Endothelial cell of umbilical vein (primary cell): ENCODE measurements around the gene RAB6B. TPM values are rescaled to one million over a fixed set of nuclear protein-coding genes. Genes with fewer than 3 reads are reported as not detected.

Experiments
- BruUV-seq: library from RNA; stranded (reverse); fragments of 400-500 nt; replicated peaks from 2 replicates; lab custom pipeline; 2021; lab: Mats Ljungman, UMichigan
- CTCF ChIA-PET: fragments of 300-600, 350-600 bp; sonication (Branson Sonifier 250); formaldehyde crosslinking; loops from one replicate; lab custom pipeline; 2021; ENCODE audit warnings: antibody characterized with exemption, inconsistent platforms; lab: Charles Lee
- POLR2A ChIA-PET: fragments of 300-600, 350-600 bp; sonication (Branson Sonifier 250); formaldehyde crosslinking; loops from one replicate; lab custom pipeline; 2021; ENCODE audit warnings: antibody characterized with exemption, inconsistent platforms; lab: Charles Lee
- DNase-seq: peaks from one replicate; pipeline ENCODE4 v3.0.0-alpha.2; 2011; ENCODE audit warnings: low read depth, low spot score
- FAIRE-seq: peaks from 2 replicates; lab custom pipeline; 2011; peaks lifted over from hg19 to GRCh38; lab: Jason Lieb, UNC
- H2AFZ ChIP-seq: 2 replicates; pipeline ENCODE4 v1.6.0; 2012; ENCODE audit warnings: low read depth, low read length, control low read depth, inconsistent platforms
- H3K27ac ChIP-seq: 2 replicates; pipeline ENCODE4 v1.5.1; 2011; ENCODE audit warnings: low read depth, mild to moderate bottlenecking, control low read depth, low read length, moderate library complexity; ENCODE audit not compliant: insufficient read depth
- H3K27me3 ChIP-seq, 2 experiments: 2 replicates each; pipeline versions ENCODE4 v1.6.0 to v1.6.1; 2011; ENCODE audit warnings: low read length in 2 of 2, mixed read lengths in 1 of 2; ENCODE audit not compliant: control insufficient read depth in 2 of 2, insufficient read depth in 2 of 2
- H3K36me3 ChIP-seq, 2 experiments: 2 replicates in 1 of 2; 3 replicates in 1 of 2; pipeline ENCODE4 v1.5.1; 2011; ENCODE audit warnings: low read length in 2 of 2, mild to moderate bottlenecking in 1 of 2, moderate library complexity in 1 of 2; ENCODE audit not compliant: control insufficient read depth in 2 of 2, insufficient read depth in 2 of 2; ENCODE audit errors: extremely low read depth in 1 of 2
- H3K4me1 ChIP-seq: 3 replicates; pipeline ENCODE4 v1.5.1; 2011; ENCODE audit warnings: mild to moderate bottlenecking, low read length; ENCODE audit not compliant: control insufficient read depth, insufficient read depth; ENCODE audit errors: extremely low read depth
- H3K4me2 ChIP-seq: 2 replicates; pipeline ENCODE4 v1.6.1; 2011; ENCODE audit warnings: low read length, control low read depth, mixed read lengths; ENCODE audit not compliant: insufficient read depth
- H3K4me3 ChIP-seq, 3 experiments: fragments of 200-600 bp in 1 of 3; sonication (generic), shearing (Covaris generic) in 1 of 3; replicated peaks in 1 of 3; 2 replicates each; pipeline ENCODE4 v1.5.1; 2011 to 2016; ENCODE audit warnings: control low read depth in 3 of 3, low read length in 3 of 3, mild to moderate bottlenecking in 2 of 3, inconsistent platforms in 1 of 3, low read depth in 1 of 3, moderate library complexity in 1 of 3; ENCODE audit not compliant: insufficient read depth in 1 of 3
- H3K79me2 ChIP-seq: 2 replicates; pipeline ENCODE4 v1.6.0; 2012; ENCODE audit warnings: low read length, inconsistent platforms; ENCODE audit not compliant: control insufficient read depth, insufficient read depth
- H3K9ac ChIP-seq: replicated peaks from 2 replicates; pipeline ENCODE3; 2011; ENCODE audit warnings: low read length, control low read depth; ENCODE audit not compliant: insufficient read depth; ENCODE audit errors: extremely low read depth
- H3K9me1 ChIP-seq: replicated peaks from 3 replicates; pipeline ENCODE4 v1.6.0; 2011; ENCODE audit warnings: mild to moderate bottlenecking, low read length; ENCODE audit not compliant: control insufficient read depth, insufficient read depth; ENCODE audit errors: extremely low read depth
- H3K9me3 ChIP-seq: replicated peaks from 2 replicates; pipeline ENCODE4 v1.5.1; 2012; ENCODE audit warnings: low read length, inconsistent platforms; ENCODE audit not compliant: control insufficient read depth, insufficient read depth
- H4K20me1 ChIP-seq: replicated peaks from 2 replicates; pipeline ENCODE3; 2011; ENCODE audit warnings: mild to moderate bottlenecking, low read length; ENCODE audit not compliant: control insufficient read depth, insufficient read depth; ENCODE audit errors: extremely low read depth
- CTCF ChIP-seq, 2 donors: IDR thresholded peaks; 1 replicate in 1 of 2; 2 replicates in 1 of 2; pipeline ENCODE4 v1.5.1; 2011; ENCODE audit warnings: low read length in 2 of 2, mild to moderate bottlenecking in 2 of 2, moderate library complexity in 2 of 2, control low read depth in 1 of 2, inconsistent platforms in 1 of 2, low read depth in 1 of 2; ENCODE audit not compliant: insufficient read depth in 1 of 2; ENCODE audit errors: extremely low read depth in 1 of 2
- EZH2 ChIP-seq: IDR thresholded peaks from 2 replicates; pipeline ENCODE4 v1.6.1; 2012; ENCODE audit warnings: borderline replicate concordance, low read depth, mild to moderate bottlenecking, moderate library complexity, low read length, inconsistent platforms; ENCODE audit not compliant: severe bottlenecking
- FOS ChIP-seq: IDR thresholded peaks from 2 replicates; pipeline ENCODE4 v1.6.1; 2011; ENCODE audit warnings: mild to moderate bottlenecking, low read length, moderate library complexity, borderline replicate concordance; ENCODE audit not compliant: insufficient read depth
- GATA2 ChIP-seq: IDR thresholded peaks from 2 replicates; pipeline ENCODE4 v1.7.0; 2011; ENCODE audit warnings: low read depth, mild to moderate bottlenecking, moderate library complexity, mixed read lengths, low read length; ENCODE audit not compliant: insufficient read length, insufficient read depth
- JUN ChIP-seq: IDR thresholded peaks from 2 replicates; pipeline ENCODE4 v1.6.1; 2011; ENCODE audit warnings: borderline replicate concordance, low read depth; ENCODE audit not compliant: insufficient read length, insufficient read depth
- MAX ChIP-seq: IDR thresholded peaks from 2 replicates; pipeline ENCODE4 v1.6.1; 2011; ENCODE audit not compliant: insufficient read depth, insufficient read length
- MYC ChIP-seq: IDR thresholded peaks from one replicate; pipeline ENCODE4 v1.6.1; 2011; ENCODE audit warnings: mild to moderate bottlenecking, low read depth, low read length
- POLR2A ChIP-seq: IDR thresholded peaks from 2 replicates; pipeline ENCODE4 v1.6.1; 2012; ENCODE audit warnings: low read depth, mild to moderate bottlenecking, control low read depth, low read length
- POLR2AphosphoS5 ChIP-seq: IDR thresholded peaks from 2 replicates; pipeline ENCODE4 v1.6.1; 2012; ENCODE audit warnings: low read depth, mild to moderate bottlenecking, control low read depth, low read length, moderate library complexity; ENCODE audit not compliant: insufficient read depth
- dilution Hi-C: fragments of 300-500 bp; cut with MboI; formaldehyde crosslinking; loops from one replicate; pipeline ENCODE4 v1.15.0; 2019; ENCODE audit warnings: low sequenced_read_pairs; ENCODE audit not compliant: extremely low pct_ligation_motif_present
- intact Hi-C: fragments of 100-400 bp; cut with micrococcal nuclease; formaldehyde crosslinking; loops from one replicate; pipeline ENCODE4 v1.10.0; 2022
- polyA plus RNA-seq, 4 experiments: library from polyadenylated mRNA; depleted of rRNA in 3 of 4; stranded (reverse) in 3 of 4; unstranded in 1 of 4; fragments of >200 nt; gene quantifications; 2 replicates each; pipeline versions ENCODE4 v1.2.1 to v1.2.3, GENCODE V29; 2011 to 2012; ENCODE audit warnings: missing spikeins in 1 of 4
- total RNA-seq: library from RNA; stranded (reverse); gene quantifications from 2 replicates; pipeline ENCODE4 v1.2.3, GENCODE V29; 2021

Gene RAB6B
- total and polyA plus RNA-seq, 2 donors (not counting 3 experiments of a cell fraction or from before 2014, with no cell fraction given) = 1.7 to 6.7 TPM

GRCh38 chr3:133792171-133792763 is 103.4 kb downstream of the RAB6B start:
- FAIRE-seq = no peak
- no peak for TF ChIP-seq GATA2
- no peak for TF ChIP-seq CTCF (IDR thresholded peaks at IDR 0.05; ENCODE audit: extremely low read depth in 1 of 2, insufficient read depth in 1 of 2, low read depth in 1 of 2, low read length in 2 of 2)
- TF ChIP-seq POLR2A = no peak
- TF ChIP-seq EZH2 = no peak
- no peak for TF ChIP-seq FOS
- no peak for TF ChIP-seq JUN
- Histone ChIP-seq H3K9ac (no peak overlapping the region), H3K4me1 (no peaks in the 10 kb centered on the region), H3K9me1 (no peaks in the 10 kb centered on the region), H3K27me3 (peaks cover 0 to 9% of the 10 kb centered on the region in 2 experiments), H3K9me3 (no peaks in the 10 kb centered on the region), H3K27ac (no peak overlapping the region), H3K4me3 (no peak overlapping the region), H2AFZ (no peak overlapping the region), H4K20me1 (no peaks in the 10 kb centered on the region), H3K4me2 (no peak overlapping the region), H3K36me3 (no peaks in the 10 kb centered on the region), H3K79me2 (no peaks in the 10 kb centered on the region)
- POLR2A ChIA-PET = no interaction called here
- no TSS peak for BruUV-seq
- dilution Hi-C loops (no loop called here), intact Hi-C loops (no loop called here)
- CTCF ChIA-PET = no interaction called here
- no peak for DNase-seq

- intact Hi-C loops = no loop called here
- no peaks in the 10 kb centered on the region for H3K9me3 ChIP-seq
- no peak for FAIRE-seq
Observed at GRCh38 chr3:133788024-133788423, 107.7 kb downstream of the RAB6B start.

More at GRCh38 chr3:133788024-133788423, 107.7 kb downstream of the RAB6B start:
- no peak overlapping the region for H2AFZ ChIP-seq
- no TSS peak for BruUV-seq
- no peak overlapping the region for H3K4me3 ChIP-seq
- H3K36me3 ChIP-seq = no peaks in the 10 kb centered on the region
- no peak overlapping the region for H3K9ac ChIP-seq
- H3K9me1 ChIP-seq = no peaks in the 10 kb centered on the region
- ChIA-PET CTCF (no interaction called here), POLR2A (no interaction called here)
- peaks cover 0 to 15% of the 10 kb centered on the region in 2 experiments for H3K27me3 ChIP-seq
- H3K27ac ChIP-seq = no peak overlapping the region
- dilution Hi-C loops = no loop called here
- no peaks in the 10 kb centered on the region for H4K20me1 ChIP-seq
- no peaks in the 10 kb centered on the region for H3K4me1 ChIP-seq
- H3K4me2 ChIP-seq = no peak overlapping the region
- DNase-seq = no peak
- TF ChIP-seq MYC = no peak
- TF ChIP-seq FOS = no peak
- TF ChIP-seq EZH2 = no peak
- TF ChIP-seq POLR2A = no peak
- no peak for TF ChIP-seq CTCF (IDR thresholded peaks at IDR 0.05; ENCODE audit: extremely low read depth in 1 of 2, insufficient read depth in 1 of 2, low read depth in 1 of 2, low read length in 2 of 2)
- no peak for TF ChIP-seq GATA2
- TF ChIP-seq JUN = no peak
- no peak for TF ChIP-seq POLR2AphosphoS5
- no peak for TF ChIP-seq MAX
- H3K79me2 ChIP-seq = no peaks in the 10 kb centered on the region
